Stromal cell of bone marrow (primary cell): Measurements from ENCODE around the gene CYP21A2.
"Not testable (repeated sequence)": the region's sequence is repeated elsewhere in the genome, so short reads cannot be mapped to it uniquely, and the experiment has no call there.

Experiments
- DNase-seq: peaks from one replicate; pipeline ENCODE4 v3.0.0-alpha.2; 2012; ENCODE audit warnings: low read depth

CYP21A2 gene

GRCh38 chr6:32037598-32038524 is at the start of gene CYP21A2:
CYP21A2 (plus strand) TSS chr6:32038415; CDS start chr6:32038423, 8 bp downstream.
- DNase-seq: not testable (repeated sequence)

- not testable (repeated sequence) for DNase-seq
These were observed 48.9 kb upstream of the CYP21A2 start for GRCh38 chr6:31989363-31989762.

GRCh38 chr6:31994421-31994820 is 43.8 kb upstream of the CYP21A2 start:
- not testable (repeated sequence) for DNase-seq

DNA sequence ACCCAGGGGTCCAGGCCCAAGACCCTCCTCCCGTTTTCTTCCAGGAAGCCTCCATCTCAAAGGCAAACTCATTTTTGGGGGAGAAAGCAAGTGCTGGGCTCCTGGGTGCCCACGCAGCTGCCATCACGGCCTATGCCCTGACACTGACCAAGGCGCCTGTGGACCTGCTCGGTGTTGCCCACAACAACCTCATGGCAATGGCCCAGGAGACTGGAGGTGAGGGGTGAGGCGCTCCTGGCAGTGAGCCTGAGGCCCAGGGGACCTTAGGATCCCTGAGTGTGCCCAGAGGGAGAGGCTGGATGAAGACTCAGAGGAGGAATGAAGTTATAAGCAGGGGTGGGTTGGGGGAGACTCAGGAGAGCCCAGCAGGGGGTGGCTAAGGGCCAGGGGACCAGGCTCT is 41.8 kb upstream of the CYP21A2 start:
- not testable (repeated sequence) for DNase-seq

DNA sequence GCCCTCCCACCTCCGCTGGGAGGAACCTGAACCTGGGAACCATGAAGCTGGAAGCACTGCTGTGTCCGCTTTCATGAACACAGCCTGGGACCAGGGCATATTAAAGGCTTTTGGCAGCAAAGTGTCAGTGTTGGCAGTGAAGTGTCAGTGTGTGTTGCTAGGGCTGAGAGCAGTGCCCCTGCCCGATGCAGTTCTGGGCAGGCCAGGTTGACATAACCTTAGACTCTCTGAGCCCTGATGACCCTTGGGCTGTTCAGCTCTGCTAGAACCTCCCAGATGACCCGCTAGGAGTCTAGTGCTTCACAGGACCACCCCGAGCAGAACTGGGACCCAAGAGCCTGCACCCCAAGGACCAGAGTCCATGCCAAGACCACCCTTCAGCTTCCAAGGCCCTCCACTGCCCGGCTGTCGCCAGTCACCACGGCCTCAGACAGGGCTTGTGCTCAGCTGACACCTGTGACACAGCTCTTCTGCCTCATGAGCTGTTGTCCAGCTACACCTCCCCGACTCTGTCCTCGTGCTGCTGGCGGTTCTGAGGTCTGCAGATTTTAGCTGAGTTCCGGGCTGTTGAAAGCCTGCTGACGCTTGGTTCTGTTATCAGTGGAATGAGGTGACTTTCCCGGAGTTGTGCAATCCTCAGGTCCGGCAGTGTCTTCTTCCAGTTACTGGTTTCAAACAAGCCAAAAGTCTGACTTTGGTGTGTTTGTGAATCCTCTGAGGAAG is 35.5 kb upstream of the CYP21A2 start:
- not testable (repeated sequence) for DNase-seq

DNA sequence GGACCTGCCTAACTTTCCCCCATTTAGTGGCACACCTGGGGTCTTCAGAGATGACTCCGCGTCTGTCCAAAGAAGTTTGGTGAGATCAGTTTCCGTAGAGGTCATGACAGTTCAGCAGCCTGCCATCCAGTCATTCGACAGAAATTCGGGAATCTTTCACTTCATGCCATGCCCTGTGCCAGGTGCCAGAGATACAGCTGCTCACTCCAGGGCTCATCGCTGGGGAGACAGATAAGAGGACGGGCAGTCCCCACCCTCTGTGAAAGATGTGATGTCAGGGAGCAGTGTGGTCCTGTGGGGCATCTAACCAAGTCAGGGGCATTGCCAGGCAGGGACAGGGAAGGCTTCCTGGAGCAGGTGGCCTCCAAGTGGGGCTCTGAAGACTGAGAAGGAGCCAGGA is 34.9 kb upstream of the CYP21A2 start:
- DNase-seq: not testable (repeated sequence)

- DNase-seq: not testable (repeated sequence)
These were observed 33.8 kb upstream of the CYP21A2 start for GRCh38 chr6:32004393-32004792.

- not testable (repeated sequence) for DNase-seq
These were observed 33.2 kb upstream of the CYP21A2 start for GRCh38 chr6:32004864-32005537.

- not testable (repeated sequence) for DNase-seq
These were observed 32.7 kb upstream of the CYP21A2 start for GRCh38 chr6:32005538-32005880.

- DNase-seq: not testable (repeated sequence)
These were observed 32.2 kb upstream of the CYP21A2 start for GRCh38 chr6:32005991-32006529.

GRCh38 chr6:32007086-32007485 is 31.1 kb upstream of the CYP21A2 start:
- not testable (repeated sequence) for DNase-seq

GRCh38 chr6:32008037-32008436 is 30.2 kb upstream of the CYP21A2 start:
- DNase-seq: not testable (repeated sequence)

DNA sequence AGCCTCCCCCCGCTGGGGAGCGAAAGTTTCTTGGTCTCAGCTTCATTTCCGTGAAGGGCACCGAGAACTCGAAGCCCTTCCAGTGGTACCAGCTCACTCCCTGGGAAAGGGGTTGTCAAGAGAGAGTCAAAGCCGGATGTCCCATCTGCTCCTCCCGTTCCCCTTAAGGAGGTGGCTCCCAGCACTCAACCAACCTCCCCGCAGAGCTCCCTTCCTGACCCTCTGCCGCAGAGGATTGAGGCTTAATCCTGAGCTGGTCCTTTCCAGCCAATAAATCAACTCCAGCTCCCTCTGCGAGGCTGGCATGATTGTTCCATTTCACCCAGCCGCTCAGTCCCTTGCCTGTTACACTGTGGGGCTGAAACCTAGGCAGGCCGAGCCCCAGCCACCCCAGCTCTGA is 29.6 kb upstream of the CYP21A2 start:
- not testable (repeated sequence) for DNase-seq

DNA sequence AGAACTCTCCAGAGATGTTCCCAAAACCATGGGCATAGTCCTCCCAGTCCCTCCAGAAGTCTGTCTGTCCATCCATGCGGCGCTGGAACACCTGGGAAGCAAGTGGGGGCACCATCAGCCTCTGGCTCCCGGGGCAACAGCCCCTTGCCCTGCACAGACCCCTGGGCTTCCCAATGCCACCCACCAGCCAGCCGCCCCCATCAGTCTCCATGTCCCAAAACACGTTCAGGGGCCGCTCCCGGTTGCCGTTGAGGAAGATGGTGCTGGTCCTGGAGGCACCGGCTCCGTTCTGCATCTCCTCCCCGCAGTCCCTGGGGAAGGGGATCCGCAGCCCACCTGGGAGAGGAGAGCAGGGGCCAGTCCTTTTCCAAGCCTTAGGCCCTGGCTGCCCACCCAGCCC is 28.7 kb upstream of the CYP21A2 start:
- DNase-seq: not testable (repeated sequence)

DNA sequence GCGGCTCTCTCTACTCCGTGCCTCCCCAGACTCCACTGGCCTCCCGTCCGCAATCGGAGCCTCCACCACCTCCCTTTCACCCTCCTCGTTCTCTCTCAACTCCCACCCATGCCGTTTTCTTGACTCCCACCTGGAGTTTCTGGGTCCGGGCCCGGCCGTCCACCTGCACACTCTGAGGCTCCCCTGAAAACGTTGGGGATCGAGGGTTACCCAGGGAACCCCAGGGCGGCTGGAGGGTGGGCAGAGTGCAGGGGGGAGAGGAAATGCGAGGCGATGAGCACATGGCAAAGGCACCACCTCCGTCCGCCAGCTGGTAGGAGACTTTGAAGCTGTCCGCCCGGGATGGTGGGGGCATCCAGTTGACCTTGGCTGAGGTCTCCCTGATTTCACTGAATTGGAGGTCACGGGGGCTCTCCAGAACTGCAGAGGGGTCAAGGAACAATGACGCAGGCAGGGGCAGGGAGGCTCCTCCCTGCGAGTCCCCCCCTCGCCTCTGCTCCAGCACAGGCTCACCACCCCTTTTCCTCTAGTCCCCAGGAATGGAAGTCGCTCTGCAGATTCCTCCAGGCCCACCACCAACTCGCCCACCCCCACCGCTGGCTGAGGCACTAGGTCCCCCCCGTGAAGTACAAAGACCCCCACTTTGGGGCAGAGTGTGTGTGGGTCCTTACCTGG is 27.2 kb upstream of the CYP21A2 start:
- DNase-seq: not testable (repeated sequence)

GRCh38 chr6:32012941-32013617 is 25.1 kb upstream of the CYP21A2 start:
- DNase-seq: not testable (repeated sequence)

DNA sequence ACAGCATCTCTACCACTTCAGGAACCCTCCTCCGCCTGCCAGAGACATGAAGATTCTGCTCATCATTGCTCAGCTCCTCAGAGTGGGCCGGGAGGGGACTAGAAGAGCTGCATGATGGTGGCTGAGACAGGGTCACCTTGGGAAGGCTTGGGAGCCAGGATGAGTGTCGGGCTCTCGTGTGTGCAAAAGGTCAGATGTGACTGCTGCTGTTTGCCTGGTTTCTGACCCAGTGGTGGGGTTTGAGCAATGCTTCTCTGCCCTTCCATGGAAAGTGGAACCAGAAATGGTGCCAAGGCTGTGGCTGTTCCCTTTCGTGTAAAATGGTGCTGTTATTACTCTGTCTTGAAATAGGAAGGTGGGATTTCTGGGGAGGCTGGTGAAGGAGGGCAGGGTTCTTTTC is 24.5 kb upstream of the CYP21A2 start:
- DNase-seq: not testable (repeated sequence)

- DNase-seq: not testable (repeated sequence)
These were observed 23.7 kb upstream of the CYP21A2 start, which contains the start of gene C4B for GRCh38 chr6:32014547-32014946. C4B (plus strand) TSS chr6:32014795; CDS start chr6:32014846, 51 bp downstream.

DNA sequence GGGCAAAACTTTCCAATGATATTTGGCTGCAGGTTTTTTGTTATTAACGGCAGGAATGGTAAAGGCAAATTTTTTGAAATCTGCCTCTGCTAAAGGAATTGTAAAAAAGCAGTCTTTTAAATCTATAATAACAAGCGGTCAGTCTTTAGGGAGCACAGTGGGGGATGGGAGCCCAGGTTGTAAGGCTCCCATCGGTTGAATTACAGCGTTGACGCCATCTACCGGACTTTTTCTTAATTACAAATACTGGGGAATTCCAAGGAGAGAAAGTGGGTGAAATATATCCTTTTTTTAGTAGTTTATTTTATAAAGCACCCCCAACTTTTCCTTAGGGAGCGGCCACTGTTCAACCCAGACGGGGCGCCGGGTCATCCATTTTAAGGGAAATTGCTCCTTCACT is 16.1 kb upstream of the CYP21A2 start:
- DNase-seq: not testable (repeated sequence)

DNA sequence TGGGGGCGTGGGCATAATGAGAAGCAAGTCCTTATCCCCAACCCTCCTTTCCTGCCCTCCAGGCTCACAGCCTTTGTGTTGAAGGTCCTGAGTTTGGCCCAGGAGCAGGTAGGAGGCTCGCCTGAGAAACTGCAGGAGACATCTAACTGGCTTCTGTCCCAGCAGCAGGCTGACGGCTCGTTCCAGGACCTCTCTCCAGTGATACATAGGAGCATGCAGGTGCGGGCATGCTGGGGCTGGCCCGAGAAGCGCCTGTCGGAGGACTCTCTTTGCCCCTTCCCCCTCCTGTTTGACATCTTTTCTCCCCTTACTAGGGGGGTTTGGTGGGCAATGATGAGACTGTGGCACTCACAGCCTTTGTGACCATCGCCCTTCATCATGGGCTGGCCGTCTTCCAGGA is 9.6 kb upstream of the CYP21A2 start:
- DNase-seq: not testable (repeated sequence)

GRCh38 chr6:32029553-32029952 is 8.7 kb upstream of the CYP21A2 start:
- not testable (repeated sequence) for DNase-seq
